Ishikawa (cell line): Measurements from ENCODE around the gene CFAP77.

Experiments
- CEBPB ChIP-seq: IDR thresholded peaks from 2 replicates; pipeline ENCODE4 v1.6.1; 2012
- CREB1 ChIP-seq: IDR thresholded peaks from 2 replicates; pipeline ENCODE4 v1.6.1; 2012; ENCODE audit warnings: low read depth
- EP300 ChIP-seq: IDR thresholded peaks from 2 replicates; pipeline ENCODE4 v1.6.1; 2012; ENCODE audit warnings: borderline replicate concordance
- FOXM1 ChIP-seq: IDR thresholded peaks from 2 replicates; pipeline ENCODE4 v1.6.1; 2012; ENCODE audit warnings: low read depth, borderline replicate concordance
- MAX ChIP-seq: IDR thresholded peaks from 2 replicates; pipeline ENCODE4 v1.6.1; 2012
- NFIC ChIP-seq: IDR thresholded peaks from 2 replicates; pipeline ENCODE4 v1.6.1; 2012
- RAD21 ChIP-seq: IDR thresholded peaks from 2 replicates; pipeline ENCODE4 v1.6.1; 2012; ENCODE audit warnings: low read depth
- REST ChIP-seq: IDR thresholded peaks from 2 replicates; pipeline ENCODE4 v1.6.1; 2012; ENCODE audit warnings: low read depth, mild to moderate bottlenecking
- TAF1 ChIP-seq: IDR thresholded peaks from 2 replicates; pipeline ENCODE4 v1.6.1; 2012; ENCODE audit warnings: low read depth, mild to moderate bottlenecking
- TCF12 ChIP-seq: IDR thresholded peaks from 2 replicates; pipeline ENCODE4 v1.6.1; 2012; ENCODE audit warnings: low read depth
- TEAD4 ChIP-seq: IDR thresholded peaks from 2 replicates; pipeline ENCODE4 v1.6.1; 2012
- YY1 ChIP-seq: IDR thresholded peaks from 2 replicates; pipeline ENCODE4 v1.6.1; 2012; ENCODE audit warnings: low read depth
- ZBTB7A ChIP-seq: IDR thresholded peaks from 2 replicates; pipeline ENCODE4 v1.6.1; 2012; ENCODE audit warnings: low read depth

GRCh38 chr9:132387133-132387532 lies 22.9 kb upstream of the CFAP77 start:
- TF ChIP-seq RAD21 (no peak), MAX (no peak), ZBTB7A (no peak), TAF1 (no peak), TEAD4 (no peak), EP300 (no peak), TCF12 (no peak), YY1 (no peak), CREB1 (no peak), REST (no peak), NFIC (no peak), CEBPB (no peak), FOXM1 (no peak)
